ENCODE data around the gene MAPT.
A peak's percentile ranks its signal among the peaks of the same experiment; 100 is the strongest.

MAPT gene

GRCh38 chr17:45948881-45949624 is 54.7 kb downstream of the MAPT start:
- TF ChIP-seq CTCF (IDR thresholded peaks at IDR 0.05; ENCODE audit: unreplicated experiment in 3 of 3): peak; percentile 81 to 85 (median 83)
- Mint-ChIP-seq H3K27ac (no peak overlapping the region), H3K4me3 (peak overlapping the region in 1 of 3 experiments; percentile 48), H3K9me3 (no peaks in the 10 kb centered on the region), H3K4me1 (no peaks in the 10 kb centered on the region), H3K36me3 (ENCODE audit: low read depth) (no peaks in the 10 kb centered on the region), H3K27me3 (ENCODE audit: low read depth) (peaks cover 42% of the 10 kb centered on the region)

GRCh38 chr17:45949755-45950320 is 55.5 kb downstream of the MAPT start:
- Mint-ChIP-seq H3K27ac (no peak overlapping the region), H3K36me3 (ENCODE audit: low read depth) (no peaks in the 10 kb centered on the region), H3K9me3 (no peaks in the 10 kb centered on the region), H3K4me3 (no peak overlapping the region), H3K27me3 (ENCODE audit: low read depth) (peaks cover 40% of the 10 kb centered on the region), H3K4me1 (no peaks in the 10 kb centered on the region)
- TF ChIP-seq CTCF (IDR thresholded peaks at IDR 0.05; ENCODE audit: unreplicated experiment in 3 of 3): no peak

- Mint-ChIP-seq H3K9me3 (no peaks in the 10 kb centered on the region), H3K4me3 (no peak overlapping the region), H3K36me3 (ENCODE audit: low read depth) (no peaks in the 10 kb centered on the region), H3K4me1 (no peaks in the 10 kb centered on the region), H3K27me3 (ENCODE audit: low read depth) (peaks cover 38% of the 10 kb centered on the region), H3K27ac (no peak overlapping the region)
- TF ChIP-seq CTCF (IDR thresholded peaks at IDR 0.05; ENCODE audit: unreplicated experiment in 3 of 3): no peak
These were observed 56.5 kb downstream of the MAPT start for GRCh38 chr17:45950888-45951287.

GRCh38 chr17:45951403-45951802 is 57.0 kb downstream of the MAPT start:
- Mint-ChIP-seq H3K4me1 (no peaks in the 10 kb centered on the region), H3K27me3 (ENCODE audit: low read depth) (peaks cover 35% of the 10 kb centered on the region), H3K27ac (no peak overlapping the region), H3K9me3 (no peaks in the 10 kb centered on the region), H3K4me3 (no peak overlapping the region), H3K36me3 (ENCODE audit: low read depth) (no peaks in the 10 kb centered on the region)
- TF ChIP-seq CTCF (IDR thresholded peaks at IDR 0.05; ENCODE audit: unreplicated experiment in 3 of 3): no peak

GRCh38 chr17:45951941-45952340 is 57.6 kb downstream of the MAPT start:
- TF ChIP-seq CTCF (IDR thresholded peaks at IDR 0.05; ENCODE audit: unreplicated experiment in 3 of 3): no peak
- Mint-ChIP-seq H3K4me1 (no peaks in the 10 kb centered on the region), H3K4me3 (no peak overlapping the region), H3K27ac (no peak overlapping the region), H3K27me3 (ENCODE audit: low read depth) (peaks cover 35% of the 10 kb centered on the region), H3K36me3 (ENCODE audit: low read depth) (no peaks in the 10 kb centered on the region), H3K9me3 (no peaks in the 10 kb centered on the region)
